Measurements from ENCODE around the gene BLOC1S4. TPM values are rescaled to one million over a fixed set of nuclear protein-coding genes. Genes with fewer than 3 reads are reported as not detected.

Gene BLOC1S4
- total RNA-seq, 1 experiment from 2014 or later, result 14.9 TPM

DNA sequence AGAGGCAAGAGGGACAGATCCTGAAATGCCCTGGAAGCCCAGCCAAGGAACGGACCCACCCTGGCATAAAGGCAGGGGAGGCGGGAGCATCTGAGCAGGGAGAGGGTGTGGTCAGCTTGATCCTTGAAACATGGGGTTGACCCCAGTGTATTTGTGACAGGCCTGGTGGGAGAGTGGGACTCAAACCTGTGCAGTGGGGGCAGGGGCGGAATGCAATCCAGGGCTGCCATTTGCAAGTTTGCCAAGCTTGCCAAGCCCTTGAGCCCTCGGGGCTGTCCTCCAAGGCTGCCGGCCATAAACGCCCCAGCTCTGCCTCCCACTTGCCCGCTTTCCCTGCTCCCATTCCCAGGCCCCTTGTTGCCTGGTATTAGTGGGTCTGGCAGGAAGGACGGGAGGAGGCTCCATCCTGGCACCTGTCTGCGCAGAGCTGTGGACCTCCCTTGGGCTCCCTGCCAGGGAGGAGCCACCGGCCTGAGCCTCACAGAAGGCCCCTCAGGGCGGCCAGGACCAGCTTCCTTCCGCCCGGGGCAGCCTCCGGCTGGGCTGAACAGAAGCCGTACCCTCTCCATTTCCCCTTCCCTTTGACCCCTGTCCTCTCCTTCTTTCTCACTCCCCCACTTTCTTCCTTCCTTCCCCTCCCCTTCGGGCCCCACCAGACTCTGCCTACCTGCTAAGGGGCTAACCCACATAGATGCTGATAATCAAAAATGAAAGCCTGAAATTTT, 21.6 kb upstream of the BLOC1S4 start:
- H3K9ac ChIP-seq (ENCODE audit: extremely low read depth, insufficient read length, low read length), result no peak overlapping the region
- no peak overlapping the region for H2BK5ac ChIP-seq (ENCODE audit: insufficient read length, low read length)
- no peak overlapping the region for H3K23ac ChIP-seq (ENCODE audit: insufficient read length, low read depth, low read length)
- no peak overlapping the region for H4K5ac ChIP-seq (ENCODE audit: insufficient read length, low read depth, low read length)
- Mint-ChIP-seq H3K4me1 (peaks cover 5 to 25% of the 10 kb centered on the region in 2 experiments), H3K9me3 (no peaks in the 10 kb centered on the region), H3K4me3 (no peak overlapping the region), H3K27me3 (ENCODE audit: low read depth) (no peaks in the 10 kb centered on the region), H3K36me3 (ENCODE audit: insufficient read depth in 1 of 3, low read depth in 3 of 3) (no peaks in the 10 kb centered on the region; a peak in 1 of 7 replicates), H3K27ac (peak overlapping the region in 2 of 3 experiments; percentile 13 to 44; a peak in 1 of 7 replicates)
- WGBS (ENCODE audit: extremely low coverage, insufficient read length, low lambda C conversion rate), result no CpG with 5 or more reads among the region's 16 CpGs
- no peak overlapping the region for H3K4me2 ChIP-seq (ENCODE audit: insufficient read depth, insufficient read length, low read length)
- H3K79me1 ChIP-seq (ENCODE audit: insufficient read depth, low read depth, low read length, poor library complexity, severe bottlenecking), result no peaks in the 10 kb centered on the region
- H3K4me1 ChIP-seq (ENCODE audit: insufficient read depth, low read length), result no peaks in the 10 kb centered on the region; the same call in 1 of the 2 replicates
- H3K4ac ChIP-seq (ENCODE audit: low read depth, low read length), result no peak overlapping the region
- H3K27me3 ChIP-seq (ENCODE audit: insufficient read depth, low read length), result no peaks in the 10 kb centered on the region
- H2BK15ac ChIP-seq (ENCODE audit: low read depth, low read length), result no peak overlapping the region
- H2BK120ac ChIP-seq (ENCODE audit: low read depth, low read length, poor library complexity, severe bottlenecking), result no peak overlapping the region
- no peak overlapping the region for H4K8ac ChIP-seq (replicated peaks; ENCODE audit: insufficient read length, low read depth, low read length)
- H3K79me2 ChIP-seq (ENCODE audit: insufficient read depth, low read length), result no peaks in the 10 kb centered on the region
- no peak overlapping the region; the same call in 1 of the 2 replicates for H3K14ac ChIP-seq (ENCODE audit: insufficient read depth, low read length)
- H4K91ac ChIP-seq (ENCODE audit: insufficient read length, low read depth, low read length), result no peak overlapping the region
- H3K23me2 ChIP-seq (ENCODE audit: insufficient read length, low read depth, low read length, poor library complexity, severe bottlenecking), result no peaks in the 10 kb centered on the region
- no peaks in the 10 kb centered on the region for H4K20me1 ChIP-seq (ENCODE audit: control insufficient read depth, insufficient read depth, insufficient read length)
- no peak overlapping the region for H3K27ac ChIP-seq (ENCODE audit: insufficient read length, low read depth, low read length)
- no peak overlapping the region for H3T11ph ChIP-seq (ENCODE audit: low read length)
- H3K56ac ChIP-seq (ENCODE audit: insufficient read length, low read depth, low read length), result no peak overlapping the region
- H2BK12ac ChIP-seq (ENCODE audit: insufficient read length, low read depth, low read length), result no peak overlapping the region
- no peak overlapping the region for H2AFZ ChIP-seq (ENCODE audit: low read length)
- DNase-seq, result no peak
- no peaks in the 10 kb centered on the region for H3K9me3 ChIP-seq (ENCODE audit: control insufficient read depth, low read depth, low read length)
- no peak overlapping the region for H3K18ac ChIP-seq (ENCODE audit: insufficient read length, low read depth, low read length)
- TF ChIP-seq, protein P1, sequence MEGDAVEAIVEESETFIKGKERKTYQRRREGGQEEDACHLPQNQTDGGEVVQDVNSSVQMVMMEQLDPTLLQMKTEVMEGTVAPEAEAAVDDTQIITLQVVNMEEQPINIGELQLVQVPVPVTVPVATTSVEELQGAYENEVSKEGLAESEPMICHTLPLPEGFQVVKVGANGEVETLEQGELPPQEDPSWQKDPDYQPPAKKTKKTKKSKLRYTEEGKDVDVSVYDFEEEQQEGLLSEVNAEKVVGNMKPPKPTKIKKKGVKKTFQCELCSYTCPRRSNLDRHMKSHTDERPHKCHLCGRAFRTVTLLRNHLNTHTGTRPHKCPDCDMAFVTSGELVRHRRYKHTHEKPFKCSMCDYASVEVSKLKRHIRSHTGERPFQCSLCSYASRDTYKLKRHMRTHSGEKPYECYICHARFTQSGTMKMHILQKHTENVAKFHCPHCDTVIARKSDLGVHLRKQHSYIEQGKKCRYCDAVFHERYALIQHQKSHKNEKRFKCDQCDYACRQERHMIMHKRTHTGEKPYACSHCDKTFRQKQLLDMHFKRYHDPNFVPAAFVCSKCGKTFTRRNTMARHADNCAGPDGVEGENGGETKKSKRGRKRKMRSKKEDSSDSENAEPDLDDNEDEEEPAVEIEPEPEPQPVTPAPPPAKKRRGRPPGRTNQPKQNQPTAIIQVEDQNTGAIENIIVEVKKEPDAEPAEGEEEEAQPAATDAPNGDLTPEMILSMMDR (conservative IDR thresholded peaks at IDR 0.05), result no peak
- H2BK20ac ChIP-seq (ENCODE audit: low read depth, low read length, poor library complexity, severe bottlenecking), result no peak overlapping the region
- H2AK5ac ChIP-seq (ENCODE audit: insufficient read length, low read length), result no peak overlapping the region
